H1 (cell line): ENCODE measurements around the gene PVR. TPM values are rescaled to one million over a fixed set of nuclear protein-coding genes. Genes with fewer than 3 reads are reported as not detected.

Experiments
- EGR1 ChIP-seq: IDR thresholded peaks from 2 replicates; pipeline ENCODE4 v1.6.1; 2011; ENCODE audit warnings: low read depth, low read length, borderline replicate concordance
- EP300 ChIP-seq, 2 experiments: IDR thresholded peaks; 1 replicate in 1 of 2; 2 replicates in 1 of 2; pipeline ENCODE4 v1.6.1; 2011 to 2012; ENCODE audit warnings: low read depth in 2 of 2, low read length in 2 of 2, mild to moderate bottlenecking in 2 of 2, borderline replicate concordance in 1 of 2, inconsistent platforms in 1 of 2, moderate library complexity in 1 of 2
- FOSL1 ChIP-seq: IDR thresholded peaks from 2 replicates; pipeline ENCODE4 v1.6.1; 2011; ENCODE audit warnings: mild to moderate bottlenecking, low read depth, low read length, moderate library complexity; ENCODE audit not compliant: insufficient read depth
- HDAC2 ChIP-seq, 2 experiments: fragments of 300-600 bp in 1 of 2; sonication (generic) in 1 of 2; IDR thresholded peaks; 2 replicates each; pipeline ENCODE4 v1.6.1; 2011 to 2012; ENCODE audit warnings: low read depth in 2 of 2, low read length in 2 of 2, mild to moderate bottlenecking in 2 of 2, moderate library complexity in 2 of 2, borderline replicate concordance in 1 of 2, inconsistent platforms in 1 of 2
- PHF8 ChIP-seq: fragments of 200-600 bp; sonication (generic); conservative IDR thresholded peaks from 2 replicates; pipeline ENCODE4 v1.7.1; 2012; ENCODE audit warnings: low read depth, mild to moderate bottlenecking, inconsistent platforms, low read length, moderate library complexity
- RAD21 ChIP-seq, 2 experiments: IDR thresholded peaks in 1 of 2; conservative IDR thresholded peaks in 1 of 2; 2 replicates each; pipeline ENCODE4 v1.6.1; 2011; ENCODE audit warnings: low read depth in 2 of 2, low read length in 2 of 2, improper control_type of control experiment in 1 of 2, inconsistent platforms in 1 of 2, mild to moderate bottlenecking in 1 of 2, moderate library complexity in 1 of 2
- RXRA ChIP-seq: IDR thresholded peaks from 2 replicates; pipeline ENCODE4 v1.6.1; 2011; ENCODE audit warnings: low read depth, mild to moderate bottlenecking, low read length, moderate library complexity; ENCODE audit not compliant: insufficient read depth
- polyA plus RNA-seq, 7 experiments: library from polyadenylated mRNA; depleted of rRNA in 3 of 7; stranded (reverse) in 5 of 7; unstranded in 2 of 7; fragments of >200 nt in 5 of 7; fragments of 200-250 nt in 2 of 7; gene quantifications; 1 replicate in 5 of 7; 2 replicates in 1 of 7; 4 replicates in 1 of 7; pipeline versions ENCODE4 v1.2.1 to v1.2.3, GENCODE V29; 2011 to 2013; ENCODE audit warnings: missing spikeins in 2 of 7, mixed read lengths in 2 of 7
- total RNA-seq: library from RNA; stranded (reverse); fragmentation: NEBNext Ultra II Directional; extraction: Animal tissue kit (Norgen Biotek cat#: 25700); gene quantifications from 2 replicates; pipeline ENCODE4 v1.2.1, GENCODE V29; 2021
- TF ChIP-seq, protein P1 (sequence below): fragments of 300-600 bp; sonication (generic); IDR thresholded peaks from 2 replicates; pipeline ENCODE4 v1.7.1; 2012; ENCODE audit warnings: low read length, moderate library complexity, mild to moderate bottlenecking, inconsistent platforms; ENCODE audit not compliant: insufficient replicate concordance

The PVR gene
- total and polyA plus RNA-seq, 2 of the 8 experiments (the other 6 are each of a cell fraction or from before 2014, with no cell fraction given) = 13.3 to 14.8 TPM

DNA sequence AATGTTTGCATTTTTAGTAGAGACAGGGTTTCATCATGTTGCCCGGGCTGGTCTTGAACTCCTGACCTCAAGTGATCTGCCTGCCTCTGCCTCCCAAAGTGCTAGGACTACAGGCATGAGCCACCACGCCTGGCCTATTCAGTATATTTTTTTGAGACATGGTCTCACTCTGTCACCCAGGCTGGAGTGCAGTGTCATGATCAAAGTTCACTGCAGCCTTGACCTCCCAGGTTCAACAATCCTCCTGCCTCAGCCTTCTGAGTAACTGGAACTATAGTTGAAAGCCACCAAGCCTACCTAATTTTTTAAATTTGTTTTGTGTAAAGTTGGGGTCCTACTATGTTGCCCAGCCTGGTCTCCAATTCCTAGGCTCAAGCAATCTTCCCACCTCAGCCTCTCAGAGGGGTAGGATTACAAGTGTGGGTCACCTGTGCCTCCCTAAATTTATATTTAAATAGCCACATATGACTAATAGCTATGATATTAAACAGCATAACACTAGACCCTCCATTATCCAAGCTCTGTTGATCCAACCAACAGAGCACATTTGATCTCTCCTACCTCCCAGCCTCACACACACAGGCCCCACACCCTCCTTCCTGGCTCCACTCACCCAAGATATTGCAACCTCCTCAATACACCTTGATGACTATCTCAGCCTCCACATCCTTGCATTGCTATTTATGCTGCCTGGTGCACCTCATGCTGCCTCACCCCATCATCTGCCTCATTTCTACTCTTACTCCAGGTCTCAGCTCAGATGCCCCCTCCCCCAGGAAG is 25.5 kb downstream of the PVR start (continued):
- TF ChIP-seq, protein P1, sequence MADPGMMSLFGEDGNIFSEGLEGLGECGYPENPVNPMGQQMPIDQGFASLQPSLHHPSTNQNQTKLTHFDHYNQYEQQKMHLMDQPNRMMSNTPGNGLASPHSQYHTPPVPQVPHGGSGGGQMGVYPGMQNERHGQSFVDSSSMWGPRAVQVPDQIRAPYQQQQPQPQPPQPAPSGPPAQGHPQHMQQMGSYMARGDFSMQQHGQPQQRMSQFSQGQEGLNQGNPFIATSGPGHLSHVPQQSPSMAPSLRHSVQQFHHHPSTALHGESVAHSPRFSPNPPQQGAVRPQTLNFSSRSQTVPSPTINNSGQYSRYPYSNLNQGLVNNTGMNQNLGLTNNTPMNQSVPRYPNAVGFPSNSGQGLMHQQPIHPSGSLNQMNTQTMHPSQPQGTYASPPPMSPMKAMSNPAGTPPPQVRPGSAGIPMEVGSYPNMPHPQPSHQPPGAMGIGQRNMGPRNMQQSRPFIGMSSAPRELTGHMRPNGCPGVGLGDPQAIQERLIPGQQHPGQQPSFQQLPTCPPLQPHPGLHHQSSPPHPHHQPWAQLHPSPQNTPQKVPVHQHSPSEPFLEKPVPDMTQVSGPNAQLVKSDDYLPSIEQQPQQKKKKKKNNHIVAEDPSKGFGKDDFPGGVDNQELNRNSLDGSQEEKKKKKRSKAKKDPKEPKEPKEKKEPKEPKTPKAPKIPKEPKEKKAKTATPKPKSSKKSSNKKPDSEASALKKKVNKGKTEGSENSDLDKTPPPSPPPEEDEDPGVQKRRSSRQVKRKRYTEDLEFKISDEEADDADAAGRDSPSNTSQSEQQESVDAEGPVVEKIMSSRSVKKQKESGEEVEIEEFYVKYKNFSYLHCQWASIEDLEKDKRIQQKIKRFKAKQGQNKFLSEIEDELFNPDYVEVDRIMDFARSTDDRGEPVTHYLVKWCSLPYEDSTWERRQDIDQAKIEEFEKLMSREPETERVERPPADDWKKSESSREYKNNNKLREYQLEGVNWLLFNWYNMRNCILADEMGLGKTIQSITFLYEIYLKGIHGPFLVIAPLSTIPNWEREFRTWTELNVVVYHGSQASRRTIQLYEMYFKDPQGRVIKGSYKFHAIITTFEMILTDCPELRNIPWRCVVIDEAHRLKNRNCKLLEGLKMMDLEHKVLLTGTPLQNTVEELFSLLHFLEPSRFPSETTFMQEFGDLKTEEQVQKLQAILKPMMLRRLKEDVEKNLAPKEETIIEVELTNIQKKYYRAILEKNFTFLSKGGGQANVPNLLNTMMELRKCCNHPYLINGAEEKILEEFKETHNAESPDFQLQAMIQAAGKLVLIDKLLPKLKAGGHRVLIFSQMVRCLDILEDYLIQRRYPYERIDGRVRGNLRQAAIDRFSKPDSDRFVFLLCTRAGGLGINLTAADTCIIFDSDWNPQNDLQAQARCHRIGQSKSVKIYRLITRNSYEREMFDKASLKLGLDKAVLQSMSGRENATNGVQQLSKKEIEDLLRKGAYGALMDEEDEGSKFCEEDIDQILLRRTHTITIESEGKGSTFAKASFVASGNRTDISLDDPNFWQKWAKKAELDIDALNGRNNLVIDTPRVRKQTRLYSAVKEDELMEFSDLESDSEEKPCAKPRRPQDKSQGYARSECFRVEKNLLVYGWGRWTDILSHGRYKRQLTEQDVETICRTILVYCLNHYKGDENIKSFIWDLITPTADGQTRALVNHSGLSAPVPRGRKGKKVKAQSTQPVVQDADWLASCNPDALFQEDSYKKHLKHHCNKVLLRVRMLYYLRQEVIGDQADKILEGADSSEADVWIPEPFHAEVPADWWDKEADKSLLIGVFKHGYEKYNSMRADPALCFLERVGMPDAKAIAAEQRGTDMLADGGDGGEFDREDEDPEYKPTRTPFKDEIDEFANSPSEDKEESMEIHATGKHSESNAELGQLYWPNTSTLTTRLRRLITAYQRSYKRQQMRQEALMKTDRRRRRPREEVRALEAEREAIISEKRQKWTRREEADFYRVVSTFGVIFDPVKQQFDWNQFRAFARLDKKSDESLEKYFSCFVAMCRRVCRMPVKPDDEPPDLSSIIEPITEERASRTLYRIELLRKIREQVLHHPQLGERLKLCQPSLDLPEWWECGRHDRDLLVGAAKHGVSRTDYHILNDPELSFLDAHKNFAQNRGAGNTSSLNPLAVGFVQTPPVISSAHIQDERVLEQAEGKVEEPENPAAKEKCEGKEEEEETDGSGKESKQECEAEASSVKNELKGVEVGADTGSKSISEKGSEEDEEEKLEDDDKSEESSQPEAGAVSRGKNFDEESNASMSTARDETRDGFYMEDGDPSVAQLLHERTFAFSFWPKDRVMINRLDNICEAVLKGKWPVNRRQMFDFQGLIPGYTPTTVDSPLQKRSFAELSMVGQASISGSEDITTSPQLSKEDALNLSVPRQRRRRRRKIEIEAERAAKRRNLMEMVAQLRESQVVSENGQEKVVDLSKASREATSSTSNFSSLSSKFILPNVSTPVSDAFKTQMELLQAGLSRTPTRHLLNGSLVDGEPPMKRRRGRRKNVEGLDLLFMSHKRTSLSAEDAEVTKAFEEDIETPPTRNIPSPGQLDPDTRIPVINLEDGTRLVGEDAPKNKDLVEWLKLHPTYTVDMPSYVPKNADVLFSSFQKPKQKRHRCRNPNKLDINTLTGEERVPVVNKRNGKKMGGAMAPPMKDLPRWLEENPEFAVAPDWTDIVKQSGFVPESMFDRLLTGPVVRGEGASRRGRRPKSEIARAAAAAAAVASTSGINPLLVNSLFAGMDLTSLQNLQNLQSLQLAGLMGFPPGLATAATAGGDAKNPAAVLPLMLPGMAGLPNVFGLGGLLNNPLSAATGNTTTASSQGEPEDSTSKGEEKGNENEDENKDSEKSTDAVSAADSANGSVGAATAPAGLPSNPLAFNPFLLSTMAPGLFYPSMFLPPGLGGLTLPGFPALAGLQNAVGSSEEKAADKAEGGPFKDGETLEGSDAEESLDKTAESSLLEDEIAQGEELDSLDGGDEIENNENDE = no peak
- TF ChIP-seq EGR1 = no peak
- no peak for TF ChIP-seq HDAC2 (IDR thresholded peaks at IDR 0.05; ENCODE audit: borderline replicate concordance in 1 of 2, low read depth in 2 of 2, low read length in 2 of 2)
- TF ChIP-seq RXRA = no peak
- no peak for TF ChIP-seq PHF8
- no peak for TF ChIP-seq RAD21 (IDR thresholded peaks at IDR 0.05 in 1 of 2, conservative IDR thresholded peaks at IDR 0.05 in 1 of 2; ENCODE audit: low read depth in 2 of 2, low read length in 2 of 2)
- no peak for TF ChIP-seq FOSL1
- no peak for TF ChIP-seq EP300 (IDR thresholded peaks at IDR 0.05; ENCODE audit: borderline replicate concordance in 1 of 2, low read depth in 2 of 2, low read length in 2 of 2)
